ENCODE data around the gene LYPD8.
"Not testable (repeated sequence)": the region's sequence is repeated elsewhere in the genome, so short reads cannot be mapped to it uniquely, and the experiment has no call there.

The LYPD8 gene, protein sequence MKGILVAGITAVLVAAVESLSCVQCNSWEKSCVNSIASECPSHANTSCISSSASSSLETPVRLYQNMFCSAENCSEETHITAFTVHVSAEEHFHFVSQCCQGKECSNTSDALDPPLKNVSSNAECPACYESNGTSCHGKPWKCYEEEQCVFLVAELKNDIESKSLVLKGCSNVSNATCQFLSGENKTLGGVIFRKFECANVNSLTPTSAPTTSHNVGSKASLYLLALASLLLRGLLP

GRCh38 chr1:248755517-248755916 is at the start of gene LYPD8:
TSS of gene LYPD8 (minus strand) at chr1:248755759. CDS start at chr1:248751081, 4,678 bp downstream.
- DNase-seq (ENCODE audit: low spot score): no peak

GRCh38 chr1:248804771-248805681 is 49.5 kb upstream of the LYPD8 start:
- no peak for DNase-seq (ENCODE audit: low spot score)

DNA sequence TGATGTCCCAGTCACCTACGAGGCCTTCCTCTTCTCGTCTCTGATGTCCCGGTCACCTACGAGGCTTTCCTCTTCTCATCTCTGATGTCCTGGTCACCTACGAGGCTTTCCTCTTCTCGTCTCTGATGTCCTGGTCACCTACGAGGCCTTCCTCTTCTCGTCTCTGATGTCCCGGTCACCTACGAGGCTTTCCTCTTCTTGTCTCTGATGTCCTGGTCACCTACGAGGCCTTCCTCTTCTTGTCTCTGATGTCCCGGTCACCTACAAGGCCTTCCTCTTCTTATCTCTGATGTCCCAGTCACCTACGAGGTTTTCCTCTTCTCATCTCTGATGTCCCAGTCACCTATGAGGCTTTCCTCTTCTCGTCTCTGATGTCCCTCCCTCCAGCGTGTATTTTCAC is 47.9 kb upstream of the LYPD8 start:
- not testable (repeated sequence) for DNase-seq (ENCODE audit: low spot score)

DNA sequence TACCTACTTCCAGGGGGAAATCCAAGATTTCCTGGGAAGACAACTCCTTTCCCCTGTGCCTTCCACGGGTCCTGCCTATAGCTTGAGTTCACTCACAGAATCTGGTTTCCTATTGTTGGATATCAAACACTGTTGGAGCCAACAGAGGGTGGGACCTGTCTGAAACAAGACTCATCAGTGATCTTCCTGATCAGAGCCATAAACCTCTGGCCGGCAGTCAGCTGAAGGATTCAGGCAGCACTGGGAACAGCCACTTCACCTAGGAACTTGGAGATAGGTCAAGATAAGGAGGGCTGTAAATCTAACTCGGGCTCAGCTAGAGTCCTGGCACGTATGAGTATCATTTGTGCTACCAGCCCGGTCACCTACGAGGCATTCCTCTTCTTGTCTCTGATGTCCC is 46.9 kb upstream of the LYPD8 start:
- DNase-seq (ENCODE audit: low spot score): no peak

DNA sequence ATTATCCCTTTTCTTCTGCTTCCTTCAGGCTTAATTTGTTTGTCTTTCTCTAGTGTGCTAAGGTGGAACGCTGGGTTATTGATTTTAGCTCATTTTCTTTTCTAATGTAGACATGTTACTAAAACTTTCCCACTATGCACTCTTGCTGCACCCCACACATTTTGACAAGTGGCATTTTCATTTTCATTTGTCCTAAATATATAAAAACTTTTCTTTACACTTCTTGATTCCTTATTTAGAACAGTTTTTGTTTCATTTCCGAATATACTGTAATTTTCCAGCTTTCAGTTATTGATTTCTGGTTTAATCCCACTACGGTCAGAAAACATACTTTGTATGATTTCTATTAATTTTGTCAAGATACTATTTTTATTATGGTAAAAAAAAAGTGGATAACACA is 44.9 kb upstream of the LYPD8 start:
- no peak for DNase-seq (ENCODE audit: low spot score)

DNA sequence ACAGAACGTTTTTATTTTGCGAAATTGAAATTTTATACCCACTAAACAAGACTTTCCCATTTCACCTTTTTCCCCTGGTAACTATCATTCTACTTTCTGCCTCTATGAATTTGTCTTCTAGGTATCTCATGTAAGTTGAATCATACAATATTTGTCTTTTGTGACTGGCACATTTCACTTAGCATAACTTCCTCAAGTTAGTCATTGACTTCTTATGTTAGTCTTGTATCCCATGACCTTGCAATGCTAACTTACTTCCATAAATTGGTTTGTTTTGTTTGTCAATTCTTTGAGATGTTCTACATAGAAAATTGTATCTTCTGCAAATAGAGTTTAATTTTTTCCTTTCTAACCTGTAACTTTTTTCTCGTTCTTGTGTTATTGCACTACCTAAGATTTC is 43.2 kb upstream of the LYPD8 start:
- DNase-seq (ENCODE audit: low spot score): no peak

GRCh38 chr1:248794663-248795062 is 39.1 kb upstream of the LYPD8 start:
- not testable (repeated sequence) for DNase-seq (ENCODE audit: low spot score)

DNA sequence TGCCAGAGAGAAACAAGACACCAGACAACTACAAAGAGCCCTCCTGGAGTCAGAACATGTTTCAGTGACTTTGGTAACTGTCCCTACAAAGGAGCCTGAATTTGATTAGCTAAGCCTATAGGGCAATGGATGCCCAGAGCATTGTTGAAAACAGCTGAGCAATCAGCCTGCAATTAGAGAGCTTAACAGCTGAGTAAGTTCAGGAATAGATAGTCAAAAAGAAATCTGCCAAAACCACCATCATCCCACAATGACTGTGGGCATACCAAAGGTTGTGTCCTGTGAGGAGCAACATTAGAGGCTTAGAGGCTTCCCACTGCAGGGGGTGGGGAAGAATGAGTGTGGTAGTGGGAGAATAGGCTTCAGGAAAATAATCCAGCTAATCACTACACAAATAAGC is 38.0 kb upstream of the LYPD8 start:
- no peak for DNase-seq (ENCODE audit: low spot score)

DNA sequence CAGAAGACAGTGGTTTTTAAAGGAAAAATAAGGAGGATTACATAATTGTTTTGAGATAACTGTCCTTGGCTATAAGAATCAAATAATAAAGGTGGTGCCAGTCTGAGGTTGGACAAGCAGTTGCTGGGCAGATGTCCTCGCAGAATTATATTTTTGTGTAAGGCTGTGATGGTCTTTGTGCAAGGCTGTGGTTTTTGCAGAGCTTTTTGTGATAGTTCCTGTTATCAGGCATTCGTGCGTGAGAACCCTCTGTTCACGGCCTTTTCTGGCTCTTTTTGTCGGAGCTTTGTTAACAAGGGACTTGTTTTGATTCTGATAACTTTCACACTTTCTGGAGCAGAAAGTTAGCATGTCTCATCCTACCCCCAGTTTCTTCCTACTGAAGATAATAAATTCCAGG is 36.8 kb upstream of the LYPD8 start:
- DNase-seq (ENCODE audit: low spot score): no peak

- no peak for DNase-seq (ENCODE audit: low spot score)
Measured at GRCh38 chr1:248791010-248791409, 35.5 kb upstream of the LYPD8 start.

- DNase-seq (ENCODE audit: low spot score): no peak
Measured at GRCh38 chr1:248790456-248790855, 34.9 kb upstream of the LYPD8 start.

DNA sequence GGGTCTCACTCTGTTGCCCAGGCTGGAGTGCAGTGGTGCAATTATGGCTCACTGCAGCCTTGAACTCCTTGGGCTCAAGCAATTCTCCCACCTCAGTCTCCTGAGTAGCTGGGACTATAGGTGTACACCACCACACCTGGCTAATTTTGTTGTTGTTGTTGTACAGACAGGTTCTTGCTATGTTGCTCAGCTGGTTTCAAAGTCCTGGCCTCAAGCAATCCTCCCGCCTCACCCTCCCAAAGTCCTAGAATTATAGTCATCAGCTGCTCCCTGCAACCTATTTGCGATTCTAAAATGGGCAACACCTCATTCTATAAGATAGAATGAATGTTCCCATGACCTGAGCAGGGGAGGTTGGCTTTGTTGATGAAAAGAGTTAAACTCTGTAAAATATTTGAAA is 33.8 kb upstream of the LYPD8 start:
- DNase-seq (ENCODE audit: low spot score): not testable (repeated sequence)

DNA sequence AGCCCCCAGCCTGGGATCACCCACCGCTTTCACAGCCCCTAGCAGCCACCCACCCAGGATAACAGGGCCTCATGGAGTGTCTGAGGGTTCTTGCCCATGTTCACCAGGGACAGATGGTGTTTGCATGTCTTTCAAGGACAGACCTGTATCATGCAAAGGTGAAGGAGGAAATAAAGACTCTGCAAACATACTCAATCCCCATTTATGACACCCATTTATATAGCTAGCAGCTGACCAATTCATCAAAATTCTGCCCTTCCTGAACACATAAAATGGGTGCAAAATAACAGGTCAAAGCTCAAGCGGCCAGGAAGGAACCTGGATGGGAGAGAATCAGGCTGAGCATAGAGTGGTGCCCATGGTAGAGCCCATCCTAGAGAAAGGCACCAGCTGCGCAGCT is 32.8 kb upstream of the LYPD8 start:
- no peak for DNase-seq (ENCODE audit: low spot score)

DNA sequence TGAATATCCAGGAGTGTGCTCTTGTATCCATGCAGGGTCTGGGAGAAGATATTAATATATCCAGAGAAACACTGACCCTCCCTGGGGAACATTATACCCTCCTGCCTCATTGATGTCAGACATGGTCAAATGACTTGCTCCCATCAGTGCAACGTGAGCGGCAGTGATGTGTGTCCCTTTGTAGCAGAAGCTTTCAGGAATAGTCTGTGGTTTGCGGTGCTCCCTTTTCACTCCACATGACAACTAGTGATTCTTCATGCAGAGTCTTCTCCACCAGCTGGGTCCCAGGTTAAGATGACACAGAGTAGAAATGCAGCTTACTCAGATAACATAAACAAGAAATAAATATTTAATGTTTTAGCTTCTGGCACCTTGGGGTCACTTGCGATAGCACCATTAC is 31.9 kb upstream of the LYPD8 start:
- DNase-seq (ENCODE audit: low spot score): no peak

- no peak for DNase-seq (ENCODE audit: low spot score)
Measured at GRCh38 chr1:248786156-248786555, 30.6 kb upstream of the LYPD8 start.

GRCh38 chr1:248783367-248783766 is 27.8 kb upstream of the LYPD8 start:
- no peak for DNase-seq (ENCODE audit: low spot score)

DNA sequence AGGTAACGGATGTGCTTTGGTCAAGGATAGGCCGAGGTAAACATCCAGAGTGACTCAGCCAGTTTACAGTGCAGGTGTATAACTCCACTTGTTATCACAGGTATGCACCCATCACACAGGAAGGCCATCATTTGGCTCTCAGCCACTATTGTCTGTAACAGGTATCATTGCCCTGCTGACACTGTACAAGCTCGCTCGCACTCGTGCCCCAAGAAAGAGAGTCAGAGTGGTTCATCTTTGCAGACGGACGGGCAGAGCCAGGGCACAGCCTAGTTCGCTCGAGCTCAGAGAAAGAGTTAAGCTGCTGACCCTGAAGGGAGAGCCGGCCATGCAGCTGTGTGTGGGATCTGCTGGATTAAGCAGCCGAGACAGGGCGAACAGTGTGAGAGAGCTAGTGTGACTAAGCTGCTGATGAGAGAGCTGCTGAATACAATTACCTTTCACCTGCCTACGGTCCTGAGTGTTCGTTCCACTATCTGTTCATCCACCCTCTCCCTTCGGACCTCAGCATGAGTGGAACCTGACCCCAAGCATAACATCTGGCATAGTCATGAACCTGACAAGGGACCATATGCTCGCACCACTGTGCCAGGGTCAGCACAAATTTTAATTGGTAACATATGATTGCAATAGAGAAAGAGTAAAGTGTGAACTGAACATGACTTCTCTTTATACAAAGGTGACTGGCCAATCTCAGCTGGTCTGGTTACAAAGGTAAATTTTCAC is 27.0 kb upstream of the LYPD8 start:
- DNase-seq (ENCODE audit: low spot score): no peak

DNA sequence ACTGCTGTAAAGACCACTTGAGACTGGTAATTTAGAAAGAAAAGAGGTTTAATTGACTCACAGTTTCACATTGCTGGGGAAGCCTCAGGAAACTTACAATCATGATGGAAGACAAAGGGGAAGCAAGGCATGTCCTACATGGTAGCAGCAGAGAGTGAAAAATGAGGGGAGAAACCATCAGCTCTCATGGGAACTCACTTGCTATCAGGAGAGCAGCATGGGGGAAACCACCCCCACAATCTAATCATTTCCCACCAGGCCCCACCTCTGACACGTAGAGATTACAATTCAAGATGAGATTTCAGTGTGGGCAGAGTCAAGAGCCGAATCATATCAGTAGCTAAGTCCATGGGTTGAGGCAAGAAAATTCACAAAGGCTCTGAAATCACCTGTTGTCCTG is 23.8 kb upstream of the LYPD8 start:
- no peak for DNase-seq (ENCODE audit: low spot score)

DNA sequence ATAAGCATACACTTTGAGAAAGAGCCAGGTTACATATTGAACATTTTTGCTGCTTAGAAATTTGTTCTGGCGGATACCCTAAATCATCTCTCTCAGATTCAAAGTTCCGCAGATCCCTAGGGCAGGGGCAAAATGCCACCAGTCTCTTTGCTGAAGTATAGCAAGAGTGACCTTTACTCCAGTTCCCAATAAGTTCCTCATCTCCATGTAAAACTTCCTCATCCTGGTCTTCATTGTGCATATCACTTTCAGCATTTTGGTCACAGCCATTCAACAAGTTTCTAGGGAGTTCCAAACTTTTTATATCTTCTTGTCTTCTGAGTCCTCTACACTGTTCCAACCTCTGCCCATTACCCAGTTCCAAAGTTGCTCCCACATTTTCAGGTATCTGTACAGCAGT is 23.3 kb upstream of the LYPD8 start:
- no peak for DNase-seq (ENCODE audit: low spot score)

DNA sequence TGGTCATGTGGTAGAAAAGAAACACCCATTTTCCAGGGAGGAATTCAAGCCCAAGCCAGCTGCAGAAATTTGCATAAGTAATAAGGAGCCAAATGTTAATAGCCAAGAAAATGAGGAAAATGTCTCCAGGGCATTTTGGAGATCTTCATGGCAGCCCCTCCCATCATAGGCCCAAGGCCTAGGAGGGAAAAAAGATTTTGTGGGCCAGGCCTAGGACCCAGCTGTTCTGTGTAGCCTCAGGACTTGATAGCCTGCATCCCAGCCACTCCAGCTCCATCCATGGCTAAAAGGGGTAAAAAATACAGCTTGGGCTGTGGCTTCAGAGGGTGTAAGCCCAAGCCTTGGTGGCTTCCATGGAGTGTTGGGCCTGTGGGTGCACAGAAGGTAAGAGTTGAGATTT is 21.4 kb upstream of the LYPD8 start:
- no peak for DNase-seq (ENCODE audit: low spot score)

DNA sequence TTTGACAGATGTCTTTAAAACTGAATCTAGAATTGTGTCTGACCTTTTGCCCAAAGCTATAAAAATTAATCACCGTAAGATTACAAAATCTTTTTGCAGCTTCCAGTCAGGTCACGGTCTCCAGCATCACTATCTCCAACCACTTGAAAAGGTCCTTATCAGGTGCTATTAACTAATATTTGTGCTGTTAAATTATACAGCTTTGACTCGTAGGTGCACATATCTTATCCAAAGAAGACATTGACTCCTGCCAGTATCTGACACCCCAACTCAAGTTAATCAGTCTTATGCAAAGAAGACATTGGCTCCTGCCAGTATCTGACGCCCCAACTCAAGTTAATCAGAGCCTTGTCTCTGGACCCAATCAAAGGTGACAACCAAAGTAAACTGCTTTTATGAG is 19.9 kb upstream of the LYPD8 start:
- DNase-seq (ENCODE audit: low spot score): no peak

DNA sequence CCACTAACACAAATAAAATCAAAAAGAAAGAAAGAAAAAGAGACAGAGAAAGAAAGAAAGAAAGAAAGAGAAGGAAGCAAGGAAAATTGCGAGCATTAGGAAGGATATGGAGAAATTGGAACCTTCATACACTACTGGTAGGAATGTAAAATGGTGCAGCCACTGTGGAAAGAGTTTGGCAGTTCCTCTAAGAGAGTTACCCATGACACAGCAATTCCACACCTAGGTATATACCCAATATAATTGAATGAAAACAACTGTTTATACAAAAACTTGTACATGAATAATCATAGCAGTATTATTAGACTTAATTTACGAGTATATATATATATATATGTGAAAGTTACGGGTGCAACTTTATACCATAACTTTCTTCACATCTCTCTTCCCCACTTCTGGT is 4.1 kb upstream of the LYPD8 start:
- DNase-seq (ENCODE audit: low spot score): no peak

DNA sequence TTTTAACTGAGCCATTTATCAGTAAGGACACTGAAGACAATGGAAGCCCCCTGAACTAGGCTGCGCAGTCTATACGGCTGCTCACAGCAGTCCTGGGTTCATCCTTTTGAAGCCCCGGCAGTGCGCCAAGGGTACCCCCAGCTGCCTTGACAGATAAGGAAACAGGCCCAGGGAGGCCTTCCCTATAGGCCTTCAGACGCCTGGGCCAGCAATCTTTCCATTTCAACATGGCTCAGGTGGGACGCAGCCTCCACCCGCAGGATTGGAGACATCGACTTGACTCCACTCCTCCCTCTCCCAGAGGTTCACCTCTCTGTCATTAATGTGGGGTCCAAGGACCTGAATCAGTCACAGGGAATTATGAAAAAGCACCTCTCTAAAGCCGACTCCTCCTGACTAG is 2.8 kb upstream of the LYPD8 start:
- no peak for DNase-seq (ENCODE audit: low spot score)
